HG02798 (cell line): ENCODE data around the gene PGGHG.
"Not testable (repeated sequence)": the region's sequence is repeated elsewhere in the genome, so short reads cannot be mapped to it uniquely, and the experiment has no call there.

Source experiments
- ATAC-seq: cut with Tn5 transposase; IDR thresholded peaks from one replicate; pipeline ENCODE4 v1.9.1; 2021; ENCODE audit warnings: mild to moderate bottlenecking; ENCODE audit not compliant: unreplicated experiment, poor library complexity

PGGHG gene

GRCh38 chr11:284105-285020, 4.6 kb upstream of the PGGHG start:
- no peak for ATAC-seq

- no peak for ATAC-seq
Observed at GRCh38 chr11:285021-285893, 3.7 kb upstream of the PGGHG start.

- ATAC-seq: no peak
Observed at GRCh38 chr11:285894-286220, 3.1 kb upstream of the PGGHG start.

- not testable (repeated sequence) for ATAC-seq
Observed at GRCh38 chr11:286977-287820, 1.7 kb upstream of the PGGHG start.

GRCh38 chr11:287821-288477, 977 bp upstream of the PGGHG start:
- no peak for ATAC-seq

- no peak for ATAC-seq
Observed at GRCh38 chr11:289398-289711, 429 bp downstream of the PGGHG start.

- no peak for ATAC-seq
Observed at GRCh38 chr11:289712-290620, 1.0 kb downstream of the PGGHG start.

GRCh38 chr11:290621-291231, 1.8 kb downstream of the PGGHG start:
- no peak for ATAC-seq

- ATAC-seq: no peak
Observed at GRCh38 chr11:291281-292210, 2.6 kb downstream of the PGGHG start.

GRCh38 chr11:292211-293121, 3.5 kb downstream of the PGGHG start:
- no peak for ATAC-seq

GRCh38 chr11:293271-293851, 4.4 kb downstream of the PGGHG start:
- ATAC-seq: no peak

- ATAC-seq: no peak
Observed at GRCh38 chr11:293852-294661, 5.1 kb downstream of the PGGHG start.

GRCh38 chr11:294780-295179, 5.9 kb downstream of the PGGHG start:
- ATAC-seq: no peak

GRCh38 chr11:295351-296170, 6.6 kb downstream of the PGGHG start:
- no peak for ATAC-seq
